Right lobe of liver (tissue), 6 donors: ENCODE data around the gene ERCC2. TPM values are rescaled to one million over a fixed set of nuclear protein-coding genes. Genes with fewer than 3 reads are reported as not detected.

Experiments used
- ATAC-seq, 4 donors: fragments of 200-7000 bp; cut with Tn5 transposase; one replicate each; pipeline ENCODE4 v1.9.1; 2020; ENCODE audit warnings: mild to moderate bottlenecking in 4 of 4, moderate library complexity in 4 of 4
- DNase-seq, 3 donors: peaks; one replicate each; pipeline ENCODE4 v3.0.0-alpha.2; 2020
- H3K27ac ChIP-seq, 3 donors: fragments of 200-600 bp; one replicate each; pipeline ENCODE4 v1.8.0; 2022
- H3K27me3 ChIP-seq, 2 donors: fragments of 200-600 bp; one replicate each; pipeline ENCODE4 v1.8.0; 2022
- H3K36me3 ChIP-seq, 4 donors: fragments of 200-600 bp; sonication (generic) in 1 of 4; one replicate each; pipeline versions ENCODE4 v1.5.1 to v1.8.0; 2017 to 2022; ENCODE audit warnings: control low read depth in 1 of 4
- H3K4me1 ChIP-seq, 4 donors: fragments of 200-600 bp; sonication (generic) in 1 of 4; one replicate each; pipeline versions ENCODE4 v1.5.1 to v1.8.0; 2017 to 2022; ENCODE audit warnings: control low read depth in 1 of 4
- H3K4me3 ChIP-seq, 3 donors: fragments of 200-600 bp; one replicate each; pipeline ENCODE4 v1.8.0; 2022
- H3K9me3 ChIP-seq, 4 donors: fragments of 200-600 bp; sonication (generic) in 1 of 4; one replicate each; pipeline versions ENCODE4 v1.5.1 to v1.8.0; 2017 to 2022; ENCODE audit warnings: control low read depth in 1 of 4
- CTCF ChIP-seq, 4 donors: fragments of 200-600 bp in 3 of 4; fragments of 450-650 bp in 1 of 4; IDR thresholded peaks; one replicate each; pipeline versions ENCODE4 v1.5.1 to v1.8.0; 2016 to 2022; ENCODE audit warnings: antibody characterized with exemption in 4 of 4, mild to moderate bottlenecking in 2 of 4
- POLR2A ChIP-seq: fragments of 450-650 bp; IDR thresholded peaks from one replicate; pipeline ENCODE4 v1.6.1; 2017; ENCODE audit warnings: antibody characterized with exemption, mild to moderate bottlenecking
- WGBS: methylation state at CpG from one replicate; pipeline ENCODE4 v1.1.6; 2018; ENCODE audit warnings: low coverage, low lambda C conversion rate; ENCODE audit not compliant: insufficient coverage; ENCODE audit errors: missing lambda C conversion rate; 5-methylcytosine and 5-hydroxymethylcytosine counted together
- intact Hi-C, 2 donors: fragments of 100-400 bp; cut with DNase I; formaldehyde crosslinking; loops; one replicate each; pipeline versions ENCODE4 v1.11.2 to v1.14.1; 2022
- total RNA-seq, 6 experiments: library from RNA; depleted of rRNA in 2 of 6; stranded (reverse); fragments of >200 nt in 2 of 6; fragmentation: NEBNext Ultra II Directional in 3 of 6; extraction: Animal tissue kit (Norgen Biotek cat#: 25700) in 3 of 6; gene quantifications; one replicate each; pipeline versions ENCODE4 v1.1.0 to v1.2.4, GENCODE V29; 2016 to 2023
- donor health status: DM: no; HTN: yes; CAD: no.
- donor health status: DM: no; HTN: no; CAD: no.
- donor health status: DM: no; HTN: no; CAD: no.
- donor health status: DM: no; HTN: yes; CAD: no.
- donor health status: DM: no; HTN: yes; CAD: no.

The ERCC2 gene
- total RNA-seq, 6 experiments from 2014 or later, result 9.8 to 13.7 (median 11.3) TPM

- H3K4me3 ChIP-seq, result no peak overlapping the region
- ATAC-seq (no peak), DNase-seq (no peak)
- TF ChIP-seq POLR2A, result no peak
- TF ChIP-seq CTCF (IDR thresholded peaks at IDR 0.05), result no peak
- no peaks in the 10 kb centered on the region for H3K27me3 ChIP-seq
- peaks cover 0 to 2% (median 0%) of the 10 kb centered on the region in 4 donors for H3K4me1 ChIP-seq
- no peaks in the 10 kb centered on the region for H3K9me3 ChIP-seq
- no peak overlapping the region for H3K27ac ChIP-seq
- H3K36me3 ChIP-seq, result peaks cover 0 to 13% (median 0%) of the 10 kb centered on the region in 4 donors
- WGBS, result 80% methylated on average over 2 of the region's 12 CpGs
- intact Hi-C loops, result no loop called here
Measured at GRCh38 chr19:45364696-45365095, 5.7 kb downstream of the ERCC2 start.

- DNase-seq, result no peak
- Histone ChIP-seq H3K9me3 (no peaks in the 10 kb centered on the region), H3K27me3 (no peaks in the 10 kb centered on the region), H3K27ac (no peak overlapping the region), H3K36me3 (peaks cover 0 to 13% (median 0%) of the 10 kb centered on the region in 4 donors), H3K4me3 (no peak overlapping the region), H3K4me1 (no peaks in the 10 kb centered on the region)
- ATAC-seq, result peak in 1 of 4 donors; percentile 11
- intact Hi-C loops, result no loop called here
- TF ChIP-seq POLR2A (no peak), CTCF (IDR thresholded peaks at IDR 0.05) (no peak)
- whole genome bisulfite sequencing, result 95% methylated on average over 7 of the region's 44 CpGs
Measured at GRCh38 chr19:45363861-45364459, 6.4 kb downstream of the ERCC2 start.

GRCh38 chr19:45362291-45362690, 8.1 kb downstream of the ERCC2 start:
- DNase-seq (no peak), ATAC-seq (no peak)
- H3K9me3 ChIP-seq, result no peaks in the 10 kb centered on the region
- TF ChIP-seq CTCF (IDR thresholded peaks at IDR 0.05), result no peak
- no peak for TF ChIP-seq POLR2A
- no peak overlapping the region for H3K4me3 ChIP-seq
- H3K27ac ChIP-seq, result no peak overlapping the region
- H3K4me1 ChIP-seq, result no peaks in the 10 kb centered on the region
- 82% methylated on average over 9 of the region's 16 CpGs for WGBS
- H3K36me3 ChIP-seq, result peaks cover 0 to 13% (median 0%) of the 10 kb centered on the region in 4 donors
- H3K27me3 ChIP-seq, result no peaks in the 10 kb centered on the region
- intact Hi-C loops, result no loop called here

DNA sequence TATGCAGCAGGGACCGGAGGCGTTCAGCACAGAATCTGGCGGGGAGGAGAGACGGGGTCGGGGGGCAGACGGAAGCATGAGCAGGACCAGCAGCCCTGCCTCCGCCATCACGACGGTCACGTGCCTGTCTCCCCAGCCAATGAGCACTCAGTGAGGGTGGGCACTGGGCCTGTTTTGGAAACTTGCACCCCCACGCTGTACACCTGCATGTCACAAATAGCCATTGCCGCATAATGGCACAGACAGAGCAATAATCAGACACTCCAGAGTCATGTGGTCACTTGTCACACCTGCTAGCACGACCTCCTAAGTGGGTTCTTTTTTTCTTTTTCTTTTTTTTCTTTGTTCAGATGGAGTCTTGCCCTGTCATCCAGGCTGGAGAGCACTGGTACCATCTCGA, 8.8 kb downstream of the ERCC2 start:
- no peaks in the 10 kb centered on the region for H3K9me3 ChIP-seq
- H3K4me3 ChIP-seq, result no peak overlapping the region
- no peak overlapping the region for H3K27ac ChIP-seq
- intact Hi-C loops, result no loop called here
- peaks cover 0 to 13% (median 0%) of the 10 kb centered on the region in 4 donors for H3K36me3 ChIP-seq
- TF ChIP-seq CTCF (IDR thresholded peaks at IDR 0.05) (no peak), POLR2A (no peak)
- no peaks in the 10 kb centered on the region for H3K4me1 ChIP-seq
- DNase-seq (no peak), ATAC-seq (no peak)
- no peaks in the 10 kb centered on the region for H3K27me3 ChIP-seq
- WGBS, result 93% methylated on average over 11 of the region's 14 CpGs
